ENCODE data around the gene GRB7.

GRCh38 chr17:39703913-39704312 lies 33.8 kb upstream of the GRB7 start:
- TF ChIP-seq, protein P1, sequence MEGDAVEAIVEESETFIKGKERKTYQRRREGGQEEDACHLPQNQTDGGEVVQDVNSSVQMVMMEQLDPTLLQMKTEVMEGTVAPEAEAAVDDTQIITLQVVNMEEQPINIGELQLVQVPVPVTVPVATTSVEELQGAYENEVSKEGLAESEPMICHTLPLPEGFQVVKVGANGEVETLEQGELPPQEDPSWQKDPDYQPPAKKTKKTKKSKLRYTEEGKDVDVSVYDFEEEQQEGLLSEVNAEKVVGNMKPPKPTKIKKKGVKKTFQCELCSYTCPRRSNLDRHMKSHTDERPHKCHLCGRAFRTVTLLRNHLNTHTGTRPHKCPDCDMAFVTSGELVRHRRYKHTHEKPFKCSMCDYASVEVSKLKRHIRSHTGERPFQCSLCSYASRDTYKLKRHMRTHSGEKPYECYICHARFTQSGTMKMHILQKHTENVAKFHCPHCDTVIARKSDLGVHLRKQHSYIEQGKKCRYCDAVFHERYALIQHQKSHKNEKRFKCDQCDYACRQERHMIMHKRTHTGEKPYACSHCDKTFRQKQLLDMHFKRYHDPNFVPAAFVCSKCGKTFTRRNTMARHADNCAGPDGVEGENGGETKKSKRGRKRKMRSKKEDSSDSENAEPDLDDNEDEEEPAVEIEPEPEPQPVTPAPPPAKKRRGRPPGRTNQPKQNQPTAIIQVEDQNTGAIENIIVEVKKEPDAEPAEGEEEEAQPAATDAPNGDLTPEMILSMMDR (IDR thresholded peaks at IDR 0.05), result no peak
- TF ChIP-seq POLR2AphosphoS5 (IDR thresholded peaks at IDR 0.05), result no peak
- TF ChIP-seq POLR2A (IDR thresholded peaks at IDR 0.05), result no peak
